Right hindlimb (tissue), 1 donor: ENCODE measurements around the gene KMT2B.

ENCODE experiments used
- DNase-seq: peaks from one replicate; pipeline ENCODE4 v3.0.0-alpha.2; 2018

Gene KMT2B

GRCh38 chr19:35727053-35727955, 9.5 kb downstream of the KMT2B start:
- DNase-seq = no peak

- DNase-seq = no peak
Measured at GRCh38 chr19:35727956-35728706, 10.3 kb downstream of the KMT2B start.

GRCh38 chr19:35729021-35729420, 11.2 kb downstream of the KMT2B start:
- no peak for DNase-seq

GRCh38 chr19:35729763-35730162, 12.0 kb downstream of the KMT2B start:
- no peak for DNase-seq

GRCh38 chr19:35730326-35730725, 12.5 kb downstream of the KMT2B start:
- DNase-seq = no peak

GRCh38 chr19:35731353-35731752, 13.6 kb downstream of the KMT2B start:
- no peak for DNase-seq

- DNase-seq = no peak
Measured at GRCh38 chr19:35731779-35732405, 14.1 kb downstream of the KMT2B start.

GRCh38 chr19:35732540-35733179, 14.9 kb downstream of the KMT2B start:
- no peak for DNase-seq

GRCh38 chr19:35733180-35734125, 15.7 kb downstream of the KMT2B start:
- DNase-seq = no peak

GRCh38 chr19:35734273-35734672, 16.5 kb downstream of the KMT2B start:
- DNase-seq = no peak

GRCh38 chr19:35734889-35735288, 17.1 kb downstream of the KMT2B start:
- no peak for DNase-seq

- DNase-seq = no peak
Measured at GRCh38 chr19:35736913-35737886, 19.4 kb downstream of the KMT2B start.

- DNase-seq = no peak
Measured at GRCh38 chr19:35738021-35738886, 20.5 kb downstream of the KMT2B start.

- no peak for DNase-seq
Measured at GRCh38 chr19:35738887-35739229, 21.1 kb downstream of the KMT2B start.

- DNase-seq = no peak
Measured at GRCh38 chr19:35739275-35740107, 21.7 kb downstream of the KMT2B start.

- DNase-seq = no peak
Measured at GRCh38 chr19:35740108-35740422, 22.3 kb downstream of the KMT2B start.

GRCh38 chr19:35740423-35741202, 22.8 kb downstream of the KMT2B start:
- peak; percentile 99 for DNase-seq

- DNase-seq = no peak
Measured at GRCh38 chr19:35741203-35741515, 23.4 kb downstream of the KMT2B start.
